GM18951 (cell line): ENCODE results near the gene ARHGAP33.

ENCODE experiments used
- POLR2A ChIP-seq: IDR thresholded peaks from 4 replicates; pipeline ENCODE4 v1.6.1; 2011; ENCODE audit warnings: mild to moderate bottlenecking; ENCODE audit not compliant: insufficient read length, insufficient read depth; ENCODE audit errors: extremely low read depth
- in situ Hi-C: fragments of 300-500 bp; cut with MboI; formaldehyde crosslinking; loops from one replicate; pipeline ENCODE4 v1.12.0; 2022; ENCODE audit warnings: low sequenced_read_pairs, mixed read lengths, inconsistent platforms; ENCODE audit not compliant: unreplicated experiment

ARHGAP33 gene

DNA sequence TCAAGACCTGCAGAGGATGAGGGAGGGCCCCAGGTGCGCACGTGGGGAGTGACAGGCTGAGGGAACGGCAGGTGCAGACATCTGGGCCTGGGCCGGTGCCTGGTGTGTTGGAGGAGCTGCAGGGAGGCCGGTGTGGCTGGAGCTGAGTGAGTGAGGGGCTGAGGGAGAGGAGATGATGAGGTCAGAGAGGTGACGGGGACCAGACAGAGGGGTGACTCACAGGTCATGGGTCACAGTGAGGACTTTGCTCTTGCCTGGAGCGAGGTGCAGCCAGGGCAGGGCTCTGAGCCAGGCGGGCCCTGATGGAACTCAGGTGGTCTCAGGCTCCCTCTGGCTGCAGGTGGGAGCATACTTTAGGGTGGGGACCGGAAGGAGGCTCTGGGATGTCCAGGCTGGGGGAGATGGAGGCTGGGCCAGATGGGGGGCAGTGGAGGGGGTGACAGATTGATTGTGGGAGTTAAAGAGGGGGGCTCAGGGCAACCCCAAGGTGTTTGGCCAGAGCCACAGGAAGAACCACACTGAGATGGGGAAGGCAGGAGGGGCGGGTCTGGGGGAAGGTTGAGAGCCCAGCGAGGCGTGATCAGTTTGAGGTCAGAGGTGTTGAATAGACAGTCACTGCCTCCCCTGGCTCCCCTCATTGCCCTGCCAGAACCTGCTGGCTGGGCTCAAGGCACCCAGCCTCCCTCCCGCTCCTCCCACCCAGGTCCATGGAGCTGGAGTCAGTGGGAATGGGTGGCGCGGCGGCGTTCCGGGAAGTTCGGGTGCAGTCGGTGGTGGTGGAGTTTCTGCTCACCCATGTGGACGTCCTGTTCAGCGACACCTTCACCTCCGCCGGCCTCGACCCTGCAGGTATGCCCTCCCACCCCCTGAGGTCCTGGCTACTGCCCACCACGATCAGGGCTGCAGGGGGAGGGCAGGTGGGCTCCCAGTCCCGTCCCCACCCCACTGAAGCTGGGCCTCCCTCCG, 8.4 kb downstream of the ARHGAP33 start:
- in situ Hi-C loops = no loop called here
- no peak for TF ChIP-seq POLR2A

DNA sequence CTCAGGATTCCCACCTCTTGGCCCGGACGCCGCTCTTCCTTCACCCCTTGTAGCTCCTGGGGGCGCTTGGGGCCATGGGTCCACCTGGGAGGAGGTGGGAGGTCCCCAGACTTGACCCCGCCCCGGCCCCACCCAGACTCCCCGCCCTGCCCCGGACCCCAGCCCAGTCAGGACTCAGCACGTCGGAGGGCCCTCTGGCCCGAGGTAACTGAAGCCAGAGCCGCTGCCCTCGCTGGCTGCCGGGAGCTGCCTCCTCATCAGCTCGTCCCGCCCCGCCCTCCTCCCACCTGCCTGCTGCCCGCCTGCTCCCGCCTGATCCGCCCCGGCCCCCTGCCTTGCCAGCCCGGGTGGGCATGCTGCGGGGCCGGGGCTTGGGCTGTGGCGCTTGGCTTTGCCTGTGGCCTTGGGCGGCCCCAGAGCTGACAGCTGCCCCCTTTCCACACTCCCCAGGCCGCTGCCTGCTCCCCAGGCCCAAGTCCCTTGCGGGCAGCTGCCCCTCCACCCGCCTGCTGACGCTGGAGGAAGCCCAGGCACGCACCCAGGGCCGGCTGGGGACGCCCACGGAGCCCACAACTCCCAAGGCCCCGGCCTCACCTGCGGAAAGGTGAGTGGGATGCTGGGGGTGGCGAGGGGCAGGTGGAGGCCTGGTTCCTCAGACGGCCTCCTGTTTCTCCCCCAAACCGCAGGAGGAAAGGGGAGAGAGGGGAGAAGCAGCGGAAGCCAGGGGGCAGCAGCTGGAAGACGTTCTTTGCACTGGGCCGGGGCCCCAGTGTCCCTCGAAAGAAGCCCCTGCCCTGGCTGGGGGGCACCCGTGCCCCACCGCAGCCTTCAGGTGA, 9.4 kb downstream of the ARHGAP33 start:
- no peak for TF ChIP-seq POLR2A
- in situ Hi-C loops = no loop called here

DNA sequence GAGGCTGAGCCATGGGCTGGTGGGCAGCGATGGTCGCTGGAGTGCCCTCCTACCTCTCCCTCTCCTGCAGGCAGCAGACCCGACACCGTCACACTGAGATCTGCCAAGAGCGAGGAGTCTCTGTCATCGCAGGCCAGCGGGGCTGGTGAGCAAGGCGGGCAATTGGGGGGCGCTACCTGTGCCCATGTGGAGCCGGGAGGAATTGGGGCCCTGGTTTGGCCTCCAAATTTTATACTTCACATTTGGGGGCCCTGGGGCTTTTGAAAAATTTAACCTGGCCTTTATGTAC, 9.9 kb downstream of the ARHGAP33 start:
- in situ Hi-C loops = no loop called here
- no peak for TF ChIP-seq POLR2A

DNA sequence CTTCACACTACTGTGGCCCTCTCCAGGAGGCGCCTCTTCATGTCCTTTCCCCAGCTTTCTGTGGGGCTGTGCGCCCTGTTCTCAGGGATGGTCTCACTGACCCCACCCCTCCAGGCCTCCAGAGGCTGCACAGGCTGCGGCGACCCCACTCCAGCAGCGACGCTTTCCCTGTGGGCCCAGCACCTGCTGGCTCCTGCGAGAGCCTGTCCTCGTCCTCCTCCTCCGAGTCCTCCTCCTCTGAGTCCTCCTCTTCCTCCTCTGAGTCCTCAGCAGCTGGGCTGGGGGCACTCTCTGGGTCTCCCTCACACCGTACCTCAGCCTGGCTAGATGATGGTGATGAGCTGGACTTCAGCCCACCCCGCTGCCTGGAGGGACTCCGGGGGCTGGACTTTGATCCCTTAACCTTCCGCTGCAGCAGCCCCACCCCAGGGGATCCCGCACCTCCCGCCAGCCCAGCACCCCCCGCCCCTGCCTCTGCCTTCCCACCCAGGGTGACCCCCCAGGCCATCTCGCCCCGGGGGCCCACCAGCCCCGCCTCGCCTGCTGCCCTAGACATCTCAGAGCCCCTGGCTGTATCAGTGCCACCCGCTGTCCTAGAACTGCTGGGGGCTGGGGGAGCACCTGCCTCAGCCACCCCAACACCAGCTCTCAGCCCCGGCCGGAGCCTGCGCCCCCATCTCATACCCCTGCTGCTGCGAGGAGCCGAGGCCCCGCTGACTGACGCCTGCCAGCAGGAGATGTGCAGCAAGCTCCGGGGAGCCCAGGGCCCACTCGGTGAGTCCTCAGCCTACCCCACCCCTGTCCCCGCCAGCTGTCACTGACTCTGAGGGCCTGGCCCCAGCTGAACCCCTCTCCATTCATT, 11.2 kb downstream of the ARHGAP33 start:
- in situ Hi-C loops = no loop called here
- TF ChIP-seq POLR2A = no peak

DNA sequence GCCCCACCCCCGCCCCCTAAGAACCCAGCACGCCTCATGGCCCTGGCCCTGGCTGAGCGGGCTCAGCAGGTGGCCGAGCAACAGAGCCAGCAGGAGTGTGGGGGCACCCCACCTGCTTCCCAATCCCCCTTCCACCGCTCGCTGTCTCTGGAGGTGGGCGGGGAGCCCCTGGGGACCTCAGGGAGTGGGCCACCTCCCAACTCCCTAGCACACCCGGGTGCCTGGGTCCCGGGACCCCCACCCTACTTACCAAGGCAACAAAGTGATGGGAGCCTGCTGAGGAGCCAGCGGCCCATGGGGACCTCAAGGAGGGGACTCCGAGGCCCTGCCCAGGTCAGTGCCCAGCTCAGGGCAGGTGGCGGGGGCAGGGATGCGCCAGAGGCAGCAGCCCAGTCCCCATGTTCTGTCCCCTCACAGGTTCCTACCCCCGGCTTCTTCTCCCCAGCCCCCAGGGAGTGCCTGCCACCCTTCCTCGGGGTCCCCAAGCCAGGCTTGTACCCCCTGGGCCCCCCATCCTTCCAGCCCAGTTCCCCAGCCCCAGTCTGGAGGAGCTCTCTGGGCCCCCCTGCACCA, 11.9 kb downstream of the ARHGAP33 start:
- in situ Hi-C loops = no loop called here
- TF ChIP-seq POLR2A = no peak

DNA sequence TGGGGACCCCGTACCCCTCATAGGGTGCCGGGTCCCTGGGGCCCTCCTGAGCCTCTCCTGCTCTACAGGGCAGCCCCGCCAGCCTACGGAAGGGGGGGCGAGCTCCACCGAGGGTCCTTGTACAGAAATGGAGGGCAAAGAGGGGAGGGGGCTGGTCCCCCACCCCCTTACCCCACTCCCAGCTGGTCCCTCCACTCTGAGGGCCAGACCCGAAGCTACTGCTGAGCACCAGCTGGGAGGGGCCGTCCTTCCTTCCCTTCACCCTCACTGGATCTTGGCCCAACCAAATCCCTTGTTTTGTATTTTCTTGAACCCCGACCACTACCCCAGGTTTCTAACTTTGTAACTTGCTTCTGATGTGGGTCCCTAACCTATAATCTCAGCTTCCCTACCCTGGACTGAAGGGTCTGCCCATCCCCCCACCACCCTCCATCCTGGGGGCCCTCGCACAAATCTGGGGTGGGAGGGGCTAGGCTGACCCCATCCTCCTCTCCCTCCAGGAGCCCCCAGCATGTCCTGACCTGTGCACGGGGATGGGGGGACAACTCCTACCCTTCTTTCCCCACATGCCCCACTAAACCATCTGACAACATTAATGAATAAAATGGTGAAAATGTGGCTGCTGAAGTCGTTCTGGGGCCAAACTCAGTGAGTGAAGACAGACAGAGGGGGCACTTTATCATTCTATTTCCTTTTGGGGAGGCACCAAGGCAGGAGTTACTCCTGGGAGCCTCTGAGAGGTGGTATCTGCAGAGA, 13.0 kb downstream of the ARHGAP33 start:
- TF ChIP-seq POLR2A = no peak
- in situ Hi-C loops = no loop called here

DNA sequence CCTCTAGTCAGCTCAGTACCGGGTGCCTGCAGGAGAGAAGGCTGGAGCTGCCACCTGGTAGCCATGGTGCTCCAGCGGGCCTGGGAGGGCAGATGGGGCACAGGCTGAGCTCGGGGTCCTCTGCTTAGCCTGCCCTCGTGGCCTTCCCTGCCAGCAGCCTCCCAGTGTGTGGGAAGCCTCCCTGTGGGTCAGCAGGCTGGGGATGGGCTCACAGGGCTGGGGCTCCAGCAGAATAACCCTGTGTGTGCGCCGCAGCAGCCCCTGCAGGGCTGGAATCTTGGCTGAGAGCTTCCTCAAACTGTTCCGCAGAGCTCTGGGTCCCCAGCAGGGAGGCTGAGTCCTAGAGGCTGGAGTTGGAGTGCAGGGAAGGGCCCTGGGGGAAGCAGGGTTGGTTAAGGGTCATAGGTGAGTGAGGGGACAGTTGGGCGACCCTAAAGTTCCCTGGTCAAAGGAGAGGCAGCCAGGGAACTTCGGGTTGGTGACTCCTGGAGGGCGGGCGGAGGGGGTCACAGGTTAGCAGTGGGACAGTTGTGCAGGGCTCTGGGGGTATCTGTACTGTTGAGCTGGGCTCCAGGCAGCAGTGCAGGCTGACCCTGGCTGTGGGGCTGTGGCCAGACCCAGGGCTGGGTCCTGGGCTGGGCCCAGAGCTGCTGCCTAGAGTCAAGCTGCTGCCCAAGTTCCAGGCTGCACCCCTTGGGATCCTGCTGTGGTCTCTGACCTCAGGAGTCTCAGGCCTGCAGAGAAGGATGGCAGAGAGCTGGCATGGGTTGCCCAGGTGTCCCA, 14.0 kb downstream of the ARHGAP33 start:
- TF ChIP-seq POLR2A = no peak
- in situ Hi-C loops = no loop called here

DNA sequence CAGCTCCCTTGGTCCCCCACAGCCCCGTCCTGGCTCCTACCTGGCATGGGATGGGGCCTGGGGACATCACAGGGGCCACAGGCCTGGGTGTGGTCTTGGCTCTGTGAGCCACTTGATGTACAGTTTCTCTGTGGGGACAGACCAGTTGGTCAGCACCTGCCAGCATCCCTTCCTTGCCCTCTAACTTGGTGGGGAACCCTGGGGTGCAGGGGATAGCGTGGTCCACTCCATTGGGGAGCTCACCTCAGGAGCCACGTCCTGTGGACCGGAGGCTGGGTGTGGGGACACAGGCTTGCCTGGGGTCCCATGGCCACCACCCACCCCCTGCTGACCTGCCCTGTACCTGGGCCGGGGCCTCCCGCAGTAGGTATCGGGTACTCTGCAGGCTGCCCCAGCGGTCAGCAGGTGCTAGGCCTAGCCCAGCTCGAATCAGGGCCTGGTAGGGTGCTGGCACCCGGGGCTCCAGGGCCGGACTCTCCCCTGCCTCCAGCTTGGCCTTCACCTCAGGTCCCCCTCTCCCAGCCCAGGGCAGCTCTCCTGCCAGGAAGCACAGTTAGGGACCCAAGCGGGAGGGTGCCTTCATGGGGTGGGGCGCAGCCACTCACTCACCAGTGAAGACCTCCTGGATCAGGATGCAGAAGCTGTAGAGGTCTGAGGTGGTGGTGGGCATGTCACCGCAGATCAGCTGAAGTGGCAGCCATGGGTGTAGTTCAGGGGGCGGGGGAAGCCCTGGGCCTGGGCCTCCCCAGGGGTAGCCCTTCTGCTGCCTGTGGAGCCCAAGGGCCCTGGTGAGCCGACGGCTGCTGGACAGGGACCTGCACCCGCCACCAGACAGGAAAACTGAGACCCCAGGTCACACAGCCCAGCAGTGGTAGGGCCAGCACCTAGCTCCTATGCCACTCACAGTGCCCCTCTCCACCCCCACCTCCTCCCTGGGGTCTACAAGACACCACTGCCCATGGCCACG, 14.9 kb downstream of the ARHGAP33 start:
- no peak for TF ChIP-seq POLR2A
- in situ Hi-C loops = no loop called here

DNA sequence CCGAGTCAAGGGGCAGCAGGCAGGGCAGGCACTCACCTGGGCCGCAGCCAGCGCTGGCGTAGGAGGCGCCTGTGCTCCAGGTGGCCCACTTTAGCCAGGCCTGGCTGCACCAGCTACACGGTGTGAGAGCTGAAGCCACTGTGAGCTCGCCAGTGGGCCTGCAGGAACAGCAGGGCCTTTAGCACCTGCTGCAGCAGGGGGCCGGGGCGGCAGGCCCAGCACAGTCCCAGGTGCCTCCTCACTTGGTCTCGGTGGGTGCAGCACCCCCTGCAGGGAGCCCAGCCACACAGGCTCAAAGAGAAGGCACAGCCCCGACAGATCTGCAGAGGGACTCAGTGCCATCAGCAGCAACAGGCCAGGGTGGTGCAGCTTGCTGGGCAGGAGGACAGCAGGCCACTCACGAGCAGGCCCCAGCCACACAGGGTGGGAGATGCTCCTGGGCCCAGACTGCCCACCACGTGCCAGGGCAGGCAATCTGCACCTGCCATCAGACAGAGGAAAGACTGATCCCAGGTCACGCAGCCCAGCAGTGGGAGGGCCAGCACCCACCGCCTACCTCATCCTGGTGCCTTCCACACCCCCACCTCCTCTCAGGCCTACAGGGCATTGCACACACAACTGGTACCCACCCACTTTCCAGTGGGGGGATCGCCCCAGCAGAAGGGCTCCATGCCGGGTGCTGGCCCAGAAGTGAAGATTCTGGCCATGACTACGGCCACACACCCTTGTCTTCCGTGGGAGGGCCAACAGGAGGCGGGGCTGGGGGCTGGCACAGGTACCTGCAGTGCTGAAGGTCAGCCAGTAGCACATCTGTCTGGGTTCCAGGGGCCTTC, 15.8 kb downstream of the ARHGAP33 start:
- in situ Hi-C loops = no loop called here
- no peak for TF ChIP-seq POLR2A
